Type B pancreatic cell (in vitro differentiated cells): Measurements from ENCODE around the gene AIMP1. TPM values are rescaled to one million over a fixed set of nuclear protein-coding genes. Genes with fewer than 3 reads are reported as not detected.

Source experiments
- DNase-seq: peaks from one replicate; pipeline ENCODE4 v3.0.0; 2021; ENCODE audit warnings: mixed read lengths; ENCODE audit not compliant: unreplicated experiment; ENCODE audit errors: extremely low spot score
- H3K27ac Mint-ChIP-seq: 2 replicates; pipeline ENCODE4 v1.8.0; 2021; ENCODE audit warnings: mild to moderate bottlenecking, mixed read lengths
- H3K27me3 Mint-ChIP-seq: 2 replicates; pipeline ENCODE4 v1.8.0; 2021; ENCODE audit warnings: mixed read lengths
- H3K36me3 Mint-ChIP-seq: 2 replicates; pipeline ENCODE4 v1.8.0; 2021; ENCODE audit warnings: mixed read lengths
- H3K4me1 Mint-ChIP-seq: one replicate; pipeline ENCODE4 v1.8.0; 2021; ENCODE audit warnings: mixed read lengths; ENCODE audit not compliant: unreplicated experiment
- H3K4me3 Mint-ChIP-seq: 2 replicates; pipeline ENCODE4 v1.8.0; 2021; ENCODE audit warnings: mild to moderate bottlenecking, mixed read lengths
- H3K9me3 Mint-ChIP-seq: 2 replicates; pipeline ENCODE4 v1.8.0; 2021; ENCODE audit warnings: mixed read lengths
- total RNA-seq: library from RNA; stranded (reverse); gene quantifications from 2 replicates; pipeline ENCODE4 v1.2.1, GENCODE V29; 2021; ENCODE audit warnings: low replicate concordance
- TF ChIP-seq, protein P1 (sequence below): fragments of 200-600 bp; sonication (generic); conservative IDR thresholded peaks from 2 replicates; pipeline ENCODE4 v1.5.0; 2021; ENCODE audit warnings: antibody characterized with exemption, mild to moderate bottlenecking

AIMP1 gene
- total RNA-seq, 1 donor from 2014 or later = 42.1 TPM

DNA sequence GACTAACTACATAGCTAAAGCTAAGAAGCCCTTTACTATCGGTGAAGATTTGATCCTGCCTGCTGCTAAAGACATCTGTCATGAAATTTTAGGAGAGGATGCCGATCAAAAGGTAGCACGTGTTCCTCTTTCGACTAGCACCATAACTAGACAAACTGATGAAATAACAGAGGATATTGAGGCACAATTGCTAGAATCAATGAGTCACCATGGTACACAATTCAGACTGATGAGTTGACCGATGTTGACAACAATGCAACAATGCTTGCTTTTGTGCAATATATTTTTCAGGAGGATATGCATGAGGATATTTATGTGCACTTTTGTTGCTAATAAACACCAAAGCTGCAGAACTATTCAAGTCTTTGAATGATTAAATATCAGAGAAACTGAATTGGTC is 24.7 kb upstream of the AIMP1 start:
- no peaks in the 10 kb centered on the region for H3K4me1 Mint-ChIP-seq
- TF ChIP-seq, protein P1, sequence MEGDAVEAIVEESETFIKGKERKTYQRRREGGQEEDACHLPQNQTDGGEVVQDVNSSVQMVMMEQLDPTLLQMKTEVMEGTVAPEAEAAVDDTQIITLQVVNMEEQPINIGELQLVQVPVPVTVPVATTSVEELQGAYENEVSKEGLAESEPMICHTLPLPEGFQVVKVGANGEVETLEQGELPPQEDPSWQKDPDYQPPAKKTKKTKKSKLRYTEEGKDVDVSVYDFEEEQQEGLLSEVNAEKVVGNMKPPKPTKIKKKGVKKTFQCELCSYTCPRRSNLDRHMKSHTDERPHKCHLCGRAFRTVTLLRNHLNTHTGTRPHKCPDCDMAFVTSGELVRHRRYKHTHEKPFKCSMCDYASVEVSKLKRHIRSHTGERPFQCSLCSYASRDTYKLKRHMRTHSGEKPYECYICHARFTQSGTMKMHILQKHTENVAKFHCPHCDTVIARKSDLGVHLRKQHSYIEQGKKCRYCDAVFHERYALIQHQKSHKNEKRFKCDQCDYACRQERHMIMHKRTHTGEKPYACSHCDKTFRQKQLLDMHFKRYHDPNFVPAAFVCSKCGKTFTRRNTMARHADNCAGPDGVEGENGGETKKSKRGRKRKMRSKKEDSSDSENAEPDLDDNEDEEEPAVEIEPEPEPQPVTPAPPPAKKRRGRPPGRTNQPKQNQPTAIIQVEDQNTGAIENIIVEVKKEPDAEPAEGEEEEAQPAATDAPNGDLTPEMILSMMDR = no peak
- peaks cover 27% of the 10 kb centered on the region for H3K36me3 Mint-ChIP-seq
- H3K27me3 Mint-ChIP-seq = no peaks in the 10 kb centered on the region
- DNase-seq = no peak
- H3K9me3 Mint-ChIP-seq = no peaks in the 10 kb centered on the region
- no peak overlapping the region for H3K4me3 Mint-ChIP-seq
- H3K27ac Mint-ChIP-seq = no peak overlapping the region

DNA sequence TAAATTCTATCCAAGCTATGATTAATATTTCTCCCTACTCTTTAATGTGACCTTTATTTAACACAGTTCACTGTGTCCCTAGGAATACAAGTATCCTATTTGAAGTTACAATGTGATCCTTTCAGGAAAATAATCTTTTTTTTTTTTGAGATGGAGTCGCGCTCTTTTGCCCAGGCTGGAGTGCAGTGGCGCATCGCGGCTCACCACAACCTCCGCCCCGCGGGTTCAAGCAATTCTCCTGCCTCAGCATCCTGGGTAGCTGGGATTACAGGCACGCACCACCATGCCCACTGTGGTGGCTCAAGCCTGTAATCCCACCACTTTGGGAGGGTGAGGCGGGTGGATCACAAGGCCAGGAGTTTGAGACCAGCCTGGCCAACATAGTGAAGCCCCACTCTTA is 22.3 kb upstream of the AIMP1 start:
- no peak for DNase-seq
- Mint-ChIP-seq H3K4me3 (no peak overlapping the region), H3K36me3 (peaks cover 31% of the 10 kb centered on the region), H3K4me1 (no peaks in the 10 kb centered on the region), H3K27me3 (no peaks in the 10 kb centered on the region), H3K27ac (no peak overlapping the region), H3K9me3 (no peaks in the 10 kb centered on the region)
- TF ChIP-seq, protein P1 = no peak

DNA sequence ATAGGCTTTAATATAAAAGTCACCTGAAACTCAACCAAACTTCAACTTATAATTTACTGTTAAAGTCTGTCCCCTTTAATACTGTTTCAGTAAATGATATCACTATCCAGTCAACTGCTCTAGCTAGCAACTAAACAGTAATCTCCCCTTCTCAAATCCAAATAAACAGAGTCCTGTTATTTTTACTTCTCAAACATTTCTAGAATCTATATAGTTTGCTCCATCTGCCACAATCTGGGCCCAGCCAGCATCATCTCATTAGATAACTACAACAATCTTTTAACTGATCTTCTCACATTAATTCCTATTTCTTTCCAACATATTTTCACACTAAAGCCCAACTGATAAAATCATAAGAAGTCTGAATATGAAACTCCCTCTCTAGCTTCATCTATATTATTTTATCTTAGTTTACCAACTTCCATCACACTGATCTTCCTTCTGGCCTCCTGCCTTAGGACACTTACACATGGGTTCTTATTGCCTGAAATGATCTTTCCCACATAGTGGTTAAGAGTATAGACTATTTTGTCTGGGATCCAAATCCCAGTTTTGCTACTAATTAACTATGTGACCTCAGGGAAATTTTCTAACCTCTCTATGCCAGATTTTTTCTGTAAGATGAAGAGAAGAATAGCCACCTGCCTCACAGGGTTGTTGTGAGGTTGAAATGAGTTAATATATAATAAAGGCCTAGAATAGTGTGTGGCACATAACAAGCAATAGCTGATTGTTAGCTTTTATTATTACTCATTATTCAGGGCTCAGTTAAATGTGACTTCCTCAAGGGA is 18.9 kb upstream of the AIMP1 start:
- Mint-ChIP-seq H3K4me1 (no peaks in the 10 kb centered on the region), H3K27me3 (no peaks in the 10 kb centered on the region), H3K9me3 (no peaks in the 10 kb centered on the region), H3K4me3 (no peak overlapping the region), H3K36me3 (peaks cover 37% of the 10 kb centered on the region), H3K27ac (no peak overlapping the region)
- DNase-seq = no peak
- TF ChIP-seq, protein P1 = no peak

DNA sequence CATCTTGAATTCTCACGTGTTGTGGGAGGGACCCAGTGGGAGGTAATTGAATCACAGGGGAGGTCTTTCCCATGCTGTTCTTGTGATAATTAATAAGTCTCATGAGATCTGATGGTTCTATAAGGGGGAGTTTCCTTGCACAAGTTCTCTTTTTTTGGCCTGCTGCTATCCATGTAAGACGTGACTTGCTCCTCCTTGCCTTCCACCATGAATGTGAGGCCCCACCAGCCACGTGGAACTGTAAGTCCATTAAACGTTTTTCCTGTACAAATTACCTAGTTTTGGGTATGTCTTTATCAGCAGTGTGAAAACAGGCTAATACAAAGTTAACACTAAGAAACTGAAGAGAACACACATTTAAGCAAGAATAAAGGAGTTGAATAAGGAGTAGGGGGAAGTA is 16.4 kb upstream of the AIMP1 start:
- DNase-seq = no peak
- Mint-ChIP-seq H3K27ac (no peak overlapping the region), H3K4me3 (no peak overlapping the region), H3K9me3 (no peaks in the 10 kb centered on the region), H3K27me3 (no peaks in the 10 kb centered on the region), H3K4me1 (peaks cover 9% of the 10 kb centered on the region), H3K36me3 (peaks cover 37% of the 10 kb centered on the region)
- TF ChIP-seq, protein P1 = no peak

GRCh38 chr4:106301393-106302061 is 14.8 kb upstream of the AIMP1 start:
- TF ChIP-seq, protein P1 = no peak
- Mint-ChIP-seq H3K4me3 (no peak overlapping the region), H3K27ac (no peak overlapping the region), H3K9me3 (no peaks in the 10 kb centered on the region), H3K27me3 (no peaks in the 10 kb centered on the region), H3K4me1 (peaks cover 10% of the 10 kb centered on the region), H3K36me3 (peaks cover 32% of the 10 kb centered on the region)
- DNase-seq = no peak
